ENCODE data around the gene RASSF1. TPM values are rescaled to one million over a fixed set of nuclear protein-coding genes. Genes with fewer than 3 reads are reported as not detected.
A peak's percentile ranks its signal among the peaks of the same experiment; 100 is the strongest.

RASSF1 gene
- total and polyA plus RNA-seq, 2 of the 13 experiments (the other 11 are each of a cell fraction or from before 2014, with no cell fraction given), result 10.2 to 27.5 TPM

- Histone ChIP-seq H3K4me3 (replicated peaks in 1 of 3; ENCODE audit: insufficient read depth in 1 of 3, low read depth in 2 of 3, low read length in 3 of 3) (no peak overlapping the region), H3K9ac (ENCODE audit: insufficient read depth, low read depth, low read length) (no peak overlapping the region), H4K20me1 (ENCODE audit: insufficient read depth, low read length) (0 out of 2 replicates have a peak, but pooled peaks cover under 1% of the 10 kb centered on the region), H3K27me3 (ENCODE audit: control insufficient read depth in 1 of 2, insufficient read depth in 2 of 2, low read length in 2 of 2) (no peaks in the 10 kb centered on the region; a peak in 1 of 5 replicates), H2AFZ (ENCODE audit: low read length) (no peak overlapping the region), H3K79me2 (ENCODE audit: insufficient read depth, low read length) (peaks cover 22% of the 10 kb centered on the region), H3K36me3 (replicated peaks in 1 of 2; ENCODE audit: control insufficient read depth in 1 of 2, insufficient read depth in 2 of 2, low read length in 2 of 2) (peaks cover 1 to 3% of the 10 kb centered on the region in 2 experiments; a peak in 2 of 5 replicates), H3K4me2 (ENCODE audit: low read depth, low read length) (no peak overlapping the region), H3K27ac (ENCODE audit: extremely low read length, insufficient read depth, low read length) (peak overlapping the region; percentile 10), H3K4me1 (ENCODE audit: insufficient read depth, low read length) (peaks cover 54% of the 10 kb centered on the region), H3K9me3 (ENCODE audit: low read length) (no peaks in the 10 kb centered on the region)
- ChIA-PET POLR2A (interaction anchor here (0.9 to 7.9 kb wide), 3 partner anchors 9 to 101 kb away, joined by 3 to 222 read pairs (median 5); partner anchors contain the start of gene HYAL2), CTCF (ENCODE audit: low intra/inter-chr PET ratio, low total read pairs) (no interaction called here)
- no peak for ATAC-seq
- no peak for FAIRE-seq
- in situ Hi-C loops (cut with HindIII; ENCODE audit: extremely low pct_ligation_motif_present, low pct_unique_long_range_greater_than_20kb) (no loop called here), intact Hi-C loops (cut with micrococcal nuclease; ENCODE audit: unreplicated experiment) (no loop called here)
- TF ChIP-seq TP53 (CRISPR knock-in tag; conservative IDR thresholded peaks at IDR 0.05) (no peak), RBFOX2 (IDR thresholded peaks at IDR 0.05; ENCODE audit: low read depth, low read length) (0 out of 2 replicates have a peak, but pooled peaks have one; percentile 17)
- no TSS peak for BruUV-seq (replicated peaks)
- no peak for DNase-seq (ENCODE audit: low spot score)
- WGBS (ENCODE audit: low lambda C conversion rate), result 91% methylated on average over 11 of the region's 18 CpGs
These were observed 43.8 kb downstream of the RASSF1 start for GRCh38 chr3:50296721-50297383.

- no peak for DNase-seq (ENCODE audit: low spot score)
- WGBS (ENCODE audit: low lambda C conversion rate), result 100% methylated on average over 4 of the region's 8 CpGs
- no peak overlapping the region for H3K4me2 ChIP-seq (ENCODE audit: low read depth, low read length)
- H3K4me3 ChIP-seq (replicated peaks in 1 of 3; ENCODE audit: insufficient read depth in 1 of 3, low read depth in 2 of 3, low read length in 3 of 3), result no peak overlapping the region
- H3K79me2 ChIP-seq (ENCODE audit: insufficient read depth, low read length), result peaks cover 22% of the 10 kb centered on the region
- no peak overlapping the region for H3K27ac ChIP-seq (ENCODE audit: extremely low read length, insufficient read depth, low read length)
- H3K9ac ChIP-seq (ENCODE audit: insufficient read depth, low read depth, low read length), result no peak overlapping the region
- no peaks in the 10 kb centered on the region for H3K9me3 ChIP-seq (ENCODE audit: low read length)
- H3K36me3 ChIP-seq (replicated peaks in 1 of 2; ENCODE audit: control insufficient read depth in 1 of 2, insufficient read depth in 2 of 2, low read length in 2 of 2), result peaks cover 1 to 3% of the 10 kb centered on the region in 2 experiments; a peak in 3 of 5 replicates
- H3K4me1 ChIP-seq (ENCODE audit: insufficient read depth, low read length), result peaks cover 50% of the 10 kb centered on the region
- in situ Hi-C loops (cut with HindIII; ENCODE audit: extremely low pct_ligation_motif_present, low pct_unique_long_range_greater_than_20kb), result no loop called here
- no peak overlapping the region for H2AFZ ChIP-seq (ENCODE audit: low read length)
- BruUV-seq (replicated peaks), result no TSS peak
- intact Hi-C loops (cut with micrococcal nuclease; ENCODE audit: unreplicated experiment), result no loop called here
- ChIA-PET CTCF (ENCODE audit: low intra/inter-chr PET ratio, low total read pairs) (no interaction called here), POLR2A (interaction anchor here (0.5 kb wide), 1 partner anchor 17 kb away, joined by 3 read pairs; no protein-coding TSS in a partner anchor)
- TF ChIP-seq POLR2G (IDR thresholded peaks at IDR 0.05; ENCODE audit: low read depth, low read length) (0 out of 2 replicates have a peak, but pooled peaks have one; percentile 16), RFX3 (CRISPR knock-in tag; IDR thresholded peaks at IDR 0.05) (no peak)
- FAIRE-seq, result no peak
- H3K27me3 ChIP-seq (ENCODE audit: control insufficient read depth in 1 of 2, insufficient read depth in 2 of 2, low read length in 2 of 2), result no peaks in the 10 kb centered on the region; a peak in 1 of 5 replicates
- H4K20me1 ChIP-seq (ENCODE audit: insufficient read depth, low read length), result no peaks in the 10 kb centered on the region
- no peak for ATAC-seq
These were observed 44.8 kb downstream of the RASSF1 start for GRCh38 chr3:50295553-50296431.
